ENCODE data around the gene RANBP10. TPM values are rescaled to one million over a fixed set of nuclear protein-coding genes. Genes with fewer than 3 reads are reported as not detected.

The RANBP10 gene
- total RNA-seq, 4 donors from 2014 or later: 5.8 to 12.2 (median 8.6) TPM

- H3K36me3 ChIP-seq: peaks cover 0 to 3% (median 0%) of the 10 kb centered on the region in 4 donors
- no peak overlapping the region for H3K4me3 ChIP-seq
- H3K9me3 ChIP-seq: no peaks in the 10 kb centered on the region
- TF ChIP-seq EP300 (IDR thresholded peaks at IDR 0.05) (no peak), CTCF (IDR thresholded peaks at IDR 0.05) (no peak), POLR2AphosphoS5 (IDR thresholded peaks at IDR 0.05) (no peak), POLR2A (IDR thresholded peaks at IDR 0.05; ENCODE audit: low read depth) (no peak)
- peaks cover 0 to 9% (median 0%) of the 10 kb centered on the region in 4 donors for H3K4me1 ChIP-seq
- no peaks in the 10 kb centered on the region for H3K27me3 ChIP-seq
- intact Hi-C loops (cut with DNase I): no loop called here
- DNase-seq (ENCODE audit: extremely low spot score): no peak
- no peak overlapping the region for H3K27ac ChIP-seq (replicated peaks in 1 of 4)
Observed at GRCh38 chr16:67783353-67783725, 23.0 kb downstream of the RANBP10 start.

- Histone ChIP-seq H3K36me3 (peaks cover 0 to 3% (median 0%) of the 10 kb centered on the region in 4 donors), H3K4me1 (peaks cover 0 to 9% (median 0%) of the 10 kb centered on the region in 4 donors), H3K4me3 (no peak overlapping the region), H3K9me3 (no peaks in the 10 kb centered on the region), H3K27ac (replicated peaks in 1 of 4) (no peak overlapping the region), H3K27me3 (no peaks in the 10 kb centered on the region)
- 95% methylated on average over 10 of the region's 12 CpGs for WGBS
- intact Hi-C loops (cut with DNase I): no loop called here
- TF ChIP-seq EP300 (IDR thresholded peaks at IDR 0.05): no peak
- TF ChIP-seq CTCF (IDR thresholded peaks at IDR 0.05): no peak
- DNase-seq (ENCODE audit: extremely low spot score): no peak
Observed at GRCh38 chr16:67782567-67783352, 23.6 kb downstream of the RANBP10 start.

GRCh38 chr16:67781565-67781921, 24.8 kb downstream of the RANBP10 start:
- intact Hi-C loops (cut with DNase I): no loop called here
- TF ChIP-seq EP300 (IDR thresholded peaks at IDR 0.05) (no peak), POLR2A (IDR thresholded peaks at IDR 0.05; ENCODE audit: low read depth) (no peak)
- no peaks in the 10 kb centered on the region for H3K9me3 ChIP-seq
- peaks cover 0 to 9% (median 0%) of the 10 kb centered on the region in 4 donors for H3K4me1 ChIP-seq
- no peak overlapping the region for H3K4me3 ChIP-seq
- H3K27me3 ChIP-seq: no peaks in the 10 kb centered on the region
- no peak overlapping the region for H3K27ac ChIP-seq (replicated peaks in 1 of 4)
- 74% methylated on average over 5 of the region's 5 CpGs for WGBS
- no peak for DNase-seq (ENCODE audit: extremely low spot score)
- H3K36me3 ChIP-seq: peaks cover 0 to 3% (median 0%) of the 10 kb centered on the region in 4 donors

GRCh38 chr16:67780847-67781564, 25.4 kb downstream of the RANBP10 start:
- 94% methylated on average over 7 of the region's 7 CpGs for WGBS
- Histone ChIP-seq H3K4me1 (peaks cover 0 to 9% (median 0%) of the 10 kb centered on the region in 4 donors), H3K36me3 (peaks cover 0 to 3% (median 0%) of the 10 kb centered on the region in 4 donors), H3K4me3 (no peak overlapping the region), H3K9me3 (no peaks in the 10 kb centered on the region), H3K27ac (replicated peaks in 1 of 4) (no peak overlapping the region), H3K27me3 (no peaks in the 10 kb centered on the region)
- intact Hi-C loops (cut with DNase I): no loop called here
- TF ChIP-seq POLR2A (IDR thresholded peaks at IDR 0.05; ENCODE audit: low read depth) (no peak), EP300 (IDR thresholded peaks at IDR 0.05) (no peak), CTCF (IDR thresholded peaks at IDR 0.05) (no peak), POLR2AphosphoS5 (IDR thresholded peaks at IDR 0.05) (no peak)
- DNase-seq (ENCODE audit: extremely low spot score): no peak

GRCh38 chr16:67779256-67780014, 26.9 kb downstream of the RANBP10 start:
- intact Hi-C loops (cut with DNase I): no loop called here
- TF ChIP-seq CTCF (IDR thresholded peaks at IDR 0.05): no peak
- no peak for TF ChIP-seq POLR2AphosphoS5 (IDR thresholded peaks at IDR 0.05)
- Histone ChIP-seq H3K4me1 (peaks cover under 1 to 11% (median 2%) of the 10 kb centered on the region in 4 donors), H3K27ac (replicated peaks in 1 of 4) (no peak overlapping the region), H3K9me3 (no peaks in the 10 kb centered on the region), H3K4me3 (no peak overlapping the region), H3K27me3 (no peaks in the 10 kb centered on the region), H3K36me3 (no peaks in the 10 kb centered on the region)
- DNase-seq (ENCODE audit: extremely low spot score): no peak
- WGBS: 87% methylated on average over 5 of the region's 5 CpGs
